Astrocyte (in vitro differentiated cells and primary cell): ENCODE results near the gene GIGYF2.

Experiments used
- CTCF ChIP-seq: IDR thresholded peaks from 2 replicates; pipeline ENCODE4 v1.5.1; 2011; ENCODE audit warnings: low read depth, mild to moderate bottlenecking, inconsistent platforms, low read length, moderate library complexity; ENCODE audit not compliant: insufficient read depth
- EZH2 ChIP-seq: IDR thresholded peaks from 2 replicates; pipeline ENCODE4 v1.6.1; 2012; ENCODE audit warnings: mild to moderate bottlenecking, low read length, inconsistent platforms; ENCODE audit not compliant: insufficient read depth

- no peak for TF ChIP-seq CTCF
- no peak for TF ChIP-seq EZH2
Observed at GRCh38 chr2:232793271-232793670, 96.1 kb downstream of the GIGYF2 start.
